Mucosa of gallbladder (tissue), 1 donor: ENCODE measurements around the gene FAM209A. TPM values are rescaled to one million over a fixed set of nuclear protein-coding genes. Genes with fewer than 3 reads are reported as not detected.
"Not testable (repeated sequence)": the region's sequence is repeated elsewhere in the genome, so short reads cannot be mapped to it uniquely, and the experiment has no call there.

Source experiments
- DNase-seq: peaks from one replicate; pipeline ENCODE4 v3.0.0-alpha.2; 2020; ENCODE audit warnings: low spot score
- total RNA-seq: library from RNA; stranded (reverse); gene quantifications from one replicate; pipeline ENCODE4 v1.2.1, GENCODE V29; 2021
- donor health status: DM: no; HTN: no; CAD: no.

FAM209A gene
- total RNA-seq, 1 donor from 2014 or later, result 0.46 TPM

DNA sequence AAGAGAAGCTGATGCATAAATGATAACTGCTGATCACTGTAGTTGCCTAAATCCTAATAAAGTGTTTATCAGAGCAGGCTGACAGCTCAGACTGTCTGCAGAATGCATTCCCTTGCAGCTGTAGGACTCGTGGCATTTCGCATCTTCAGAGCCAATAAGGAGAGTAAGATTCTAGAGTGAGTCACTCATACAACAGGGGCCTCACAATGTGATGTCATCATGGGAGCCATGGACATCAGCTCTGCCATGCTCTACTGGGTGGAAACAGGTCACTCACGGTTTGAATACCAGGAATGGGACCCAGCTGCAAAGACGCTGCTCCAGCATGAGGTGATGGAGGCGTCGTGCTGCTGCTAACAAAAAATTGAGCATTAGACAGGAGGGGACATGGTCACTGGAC is 15.9 kb downstream of the FAM209A start:
- DNase-seq, result no peak

DNA sequence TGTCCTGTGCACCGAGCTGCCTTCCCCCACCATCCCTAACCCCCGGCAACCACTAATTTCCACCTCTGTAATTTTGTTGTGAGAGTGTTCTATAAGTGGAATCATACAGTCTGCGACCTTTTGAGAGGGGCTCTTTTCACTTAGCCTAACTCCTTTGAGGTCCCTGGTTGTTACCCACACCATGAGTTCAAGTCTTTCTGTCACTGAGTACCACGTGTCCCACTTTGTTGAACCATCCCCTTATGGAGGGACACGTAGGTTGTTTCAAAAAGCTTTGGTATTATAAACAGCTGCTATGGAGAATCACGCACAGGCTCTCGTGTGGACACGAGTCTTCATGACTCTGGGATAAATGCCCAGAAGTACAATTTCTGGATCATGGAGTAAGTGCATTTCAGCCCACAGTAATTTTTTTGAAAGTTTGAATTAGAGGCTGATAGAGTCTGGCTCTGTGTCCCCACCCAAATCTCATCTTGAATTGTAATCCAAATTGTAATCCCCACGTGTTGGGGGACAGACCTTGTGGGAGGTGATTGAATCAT is 18.0 kb downstream of the FAM209A start:
- no peak for DNase-seq

- DNase-seq, result no peak
Observed at GRCh38 chr20:56551571-56551970, 27.0 kb downstream of the FAM209A start.

- no peak for DNase-seq
Observed at GRCh38 chr20:56552911-56553629, 28.5 kb downstream of the FAM209A start.

DNA sequence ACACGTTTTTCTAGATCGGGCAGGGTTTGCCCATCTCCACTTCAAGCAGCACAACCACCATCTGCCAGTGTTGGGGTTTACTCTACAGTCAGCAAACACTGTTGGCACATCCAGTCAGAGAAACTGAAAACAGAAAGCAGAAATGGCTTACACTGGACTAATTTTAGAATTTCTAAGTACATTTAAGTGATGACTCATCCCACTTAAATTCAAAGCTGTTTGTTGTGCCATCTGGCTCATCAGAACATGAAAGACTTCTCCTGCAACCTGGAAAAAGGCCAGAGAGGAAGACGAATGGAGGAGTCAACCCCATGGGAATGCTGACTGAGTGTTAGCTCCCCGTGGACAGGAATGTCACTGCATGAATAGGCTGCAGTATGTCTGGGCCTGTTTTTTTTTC is 30.3 kb downstream of the FAM209A start:
- peak; percentile 43 for DNase-seq

GRCh38 chr20:56558968-56559367 is 34.4 kb downstream of the FAM209A start:
- no peak for DNase-seq

- DNase-seq, result not testable (repeated sequence)
Observed at GRCh38 chr20:56564526-56564925, 40.0 kb downstream of the FAM209A start.

- no peak for DNase-seq
Observed at GRCh38 chr20:56565511-56565910, 41.0 kb downstream of the FAM209A start.

- no peak for DNase-seq
Observed at GRCh38 chr20:56566621-56567020, 42.1 kb downstream of the FAM209A start.

GRCh38 chr20:56570832-56571231 is 46.3 kb downstream of the FAM209A start:
- DNase-seq, result no peak

DNA sequence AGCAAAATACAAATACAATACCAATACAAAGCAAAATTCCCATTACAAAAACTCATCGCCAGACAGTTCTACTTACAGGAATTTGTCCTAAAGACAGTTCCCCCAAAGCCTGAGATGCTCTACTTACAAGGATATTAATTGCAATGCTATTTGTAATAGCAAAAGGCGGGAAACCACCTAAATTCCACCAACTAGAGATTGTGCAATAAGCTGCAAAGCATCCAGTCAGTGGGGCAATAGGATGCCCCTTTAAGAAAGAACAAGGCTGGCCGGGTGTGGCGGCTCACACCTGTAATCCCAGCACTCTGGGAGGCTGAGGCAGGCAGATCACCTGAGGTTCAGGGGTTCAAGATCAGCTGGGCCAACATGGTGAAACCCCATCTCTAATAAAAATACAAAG is 47.6 kb downstream of the FAM209A start:
- no peak for DNase-seq

- DNase-seq, result no peak
Observed at GRCh38 chr20:56573986-56574385, 49.4 kb downstream of the FAM209A start.

DNA sequence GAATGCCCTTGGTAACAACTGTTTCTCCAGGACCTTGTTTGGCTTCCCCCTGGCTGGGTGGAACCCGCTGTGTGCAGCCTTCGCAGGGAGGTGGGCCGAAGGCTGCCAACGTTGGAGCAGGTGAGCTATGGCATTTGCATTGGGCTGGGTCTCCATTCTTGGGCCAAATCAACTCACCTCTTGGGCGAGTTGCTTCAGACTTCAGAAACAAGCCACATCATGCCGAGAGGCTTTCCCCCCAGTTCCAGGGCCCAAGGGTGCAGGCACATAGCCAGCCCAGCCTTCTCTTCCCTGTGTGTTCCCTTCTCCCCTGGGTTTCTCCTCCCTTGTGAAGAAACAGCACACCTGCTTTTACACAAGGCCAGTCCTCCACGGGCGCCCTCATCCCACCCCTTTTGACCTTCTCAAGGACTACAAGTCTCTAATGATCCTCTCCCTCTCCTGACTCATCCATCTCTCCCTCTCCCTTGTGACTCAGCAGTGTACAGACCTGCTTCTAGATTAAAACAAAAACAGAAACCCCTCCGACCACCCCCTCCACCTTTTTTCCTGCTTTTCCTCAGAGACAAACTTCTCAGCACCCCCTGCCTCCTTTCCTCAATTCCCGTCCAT is 50.1 kb downstream of the FAM209A start:
- DNase-seq, result no peak

- no peak for DNase-seq
Observed at GRCh38 chr20:56575157-56575556, 50.6 kb downstream of the FAM209A start.

Other genes with a start within 250 kb of the FAM209A start
- gene FAM210B, start 165.8 kb upstream of the FAM209A start, total RNA-seq, result 72.9 TPM
- gene AURKA, start 132.5 kb upstream of the FAM209A start, total RNA-seq, result 4.6 TPM
- gene CSTF1, start 132.1 kb upstream of the FAM209A start, total RNA-seq, result 24.1 TPM
- 2.0 TPM for gene CASS4, start 112.5 kb upstream of the FAM209A start, total RNA-seq
- gene RTF2, start 56.1 kb upstream of the FAM209A start, total RNA-seq, result 79.2 TPM
- 0.32 TPM for gene FAM209B, start 8.5 kb downstream of the FAM209A start, total RNA-seq
- gene TFAP2C, start 104.6 kb downstream of the FAM209A start, total RNA-seq, result 2.1 TPM